Nephron progenitor cell (in vitro differentiated cells): Measurements from ENCODE around the gene COL24A1.
"Not testable (repeated sequence)": the region's sequence is repeated elsewhere in the genome, so short reads cannot be mapped to it uniquely, and the experiment has no call there.

ENCODE experiments used
- DNase-seq: peaks from one replicate; pipeline ENCODE4 v3.0.0; 2021
- H3K27ac Mint-ChIP-seq: 2 replicates; pipeline ENCODE4 v1.8.0; 2021; ENCODE audit warnings: mild to moderate bottlenecking, moderate library complexity, mixed read lengths
- H3K27me3 Mint-ChIP-seq: 2 replicates; pipeline ENCODE4 v1.8.0; 2021; ENCODE audit warnings: mild to moderate bottlenecking, low read depth, mixed read lengths; ENCODE audit not compliant: poor library complexity
- H3K36me3 Mint-ChIP-seq: 2 replicates; pipeline ENCODE4 v1.8.0; 2021; ENCODE audit warnings: low read depth, mixed read lengths
- H3K4me1 Mint-ChIP-seq: 2 replicates; pipeline ENCODE4 v1.8.0; 2021; ENCODE audit warnings: mixed read lengths
- H3K4me3 Mint-ChIP-seq: 2 replicates; pipeline ENCODE4 v1.8.0; 2021; ENCODE audit warnings: mild to moderate bottlenecking, moderate library complexity, mixed read lengths
- H3K9me3 Mint-ChIP-seq: 2 replicates; pipeline ENCODE4 v1.8.0; 2021; ENCODE audit warnings: mild to moderate bottlenecking, moderate library complexity, mixed read lengths
- TF ChIP-seq, protein P1 (sequence below): fragments of 200-600 bp; sonication (generic); IDR thresholded peaks from 2 replicates; pipeline ENCODE4 v1.5.0; 2021; ENCODE audit warnings: antibody characterized with exemption

Gene COL24A1

DNA sequence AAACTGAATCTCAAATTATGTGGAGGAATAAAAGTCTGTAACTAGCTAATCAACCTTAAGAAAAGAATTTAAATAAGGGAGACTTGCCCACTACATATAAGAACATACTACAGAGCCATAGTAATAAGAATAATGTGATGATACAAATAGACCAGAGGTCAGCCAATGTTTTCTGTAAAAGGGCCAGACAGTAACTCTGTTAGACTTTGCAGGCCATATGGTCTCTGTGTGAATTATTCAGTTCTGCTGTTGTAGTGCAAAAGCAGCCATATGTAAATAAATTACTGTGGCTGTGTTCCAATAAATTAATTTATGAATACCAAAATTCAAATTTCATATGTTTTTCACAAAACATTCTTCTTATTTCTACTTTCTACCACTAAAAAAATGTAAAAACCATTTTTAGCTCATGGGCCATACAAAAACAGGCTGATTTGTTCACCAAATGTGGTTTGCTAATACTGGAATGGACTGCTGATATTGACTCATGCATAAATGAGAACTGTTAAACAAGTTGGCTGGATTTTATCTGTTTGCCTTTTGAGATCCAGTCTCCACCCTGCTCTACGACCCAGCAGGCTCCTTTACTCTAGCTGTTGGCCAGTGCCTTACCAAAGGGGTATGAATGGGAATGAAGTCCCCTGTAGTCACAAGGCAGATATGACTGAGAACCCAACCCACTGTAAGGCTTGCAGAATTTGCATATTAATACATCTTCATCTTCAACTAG lies 350.2 kb downstream of the COL24A1 start:
- no peak for DNase-seq
- peaks cover 6% of the 10 kb centered on the region for H3K9me3 Mint-ChIP-seq
- H3K4me1 Mint-ChIP-seq = no peaks in the 10 kb centered on the region
- H3K4me3 Mint-ChIP-seq = no peak overlapping the region
- no peak overlapping the region for H3K27ac Mint-ChIP-seq
- TF ChIP-seq, protein P1, sequence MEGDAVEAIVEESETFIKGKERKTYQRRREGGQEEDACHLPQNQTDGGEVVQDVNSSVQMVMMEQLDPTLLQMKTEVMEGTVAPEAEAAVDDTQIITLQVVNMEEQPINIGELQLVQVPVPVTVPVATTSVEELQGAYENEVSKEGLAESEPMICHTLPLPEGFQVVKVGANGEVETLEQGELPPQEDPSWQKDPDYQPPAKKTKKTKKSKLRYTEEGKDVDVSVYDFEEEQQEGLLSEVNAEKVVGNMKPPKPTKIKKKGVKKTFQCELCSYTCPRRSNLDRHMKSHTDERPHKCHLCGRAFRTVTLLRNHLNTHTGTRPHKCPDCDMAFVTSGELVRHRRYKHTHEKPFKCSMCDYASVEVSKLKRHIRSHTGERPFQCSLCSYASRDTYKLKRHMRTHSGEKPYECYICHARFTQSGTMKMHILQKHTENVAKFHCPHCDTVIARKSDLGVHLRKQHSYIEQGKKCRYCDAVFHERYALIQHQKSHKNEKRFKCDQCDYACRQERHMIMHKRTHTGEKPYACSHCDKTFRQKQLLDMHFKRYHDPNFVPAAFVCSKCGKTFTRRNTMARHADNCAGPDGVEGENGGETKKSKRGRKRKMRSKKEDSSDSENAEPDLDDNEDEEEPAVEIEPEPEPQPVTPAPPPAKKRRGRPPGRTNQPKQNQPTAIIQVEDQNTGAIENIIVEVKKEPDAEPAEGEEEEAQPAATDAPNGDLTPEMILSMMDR = no peak
- peaks cover 5% of the 10 kb centered on the region for H3K27me3 Mint-ChIP-seq
- H3K36me3 Mint-ChIP-seq = no peaks in the 10 kb centered on the region

DNA sequence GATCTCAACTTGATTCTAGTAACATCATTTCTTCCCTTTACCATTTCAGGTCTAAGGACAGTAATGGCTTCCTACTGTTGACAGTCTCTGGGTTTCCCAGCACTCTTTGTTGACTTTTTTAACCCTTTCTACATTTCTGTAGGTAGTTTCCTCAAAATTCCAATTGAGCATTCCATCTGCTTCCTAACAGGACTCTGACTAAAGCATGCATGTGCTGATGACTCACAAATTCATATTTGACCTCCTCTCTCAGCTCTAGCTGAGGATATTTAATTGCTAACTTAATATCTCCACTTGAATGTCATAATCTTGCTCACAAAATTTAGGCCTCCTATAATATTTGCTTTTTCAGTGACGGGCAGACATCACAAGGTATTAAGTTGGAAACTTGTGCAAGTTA lies 355.1 kb downstream of the COL24A1 start:
- Mint-ChIP-seq H3K27ac (no peak overlapping the region), H3K4me3 (no peak overlapping the region), H3K4me1 (no peaks in the 10 kb centered on the region)

DNA sequence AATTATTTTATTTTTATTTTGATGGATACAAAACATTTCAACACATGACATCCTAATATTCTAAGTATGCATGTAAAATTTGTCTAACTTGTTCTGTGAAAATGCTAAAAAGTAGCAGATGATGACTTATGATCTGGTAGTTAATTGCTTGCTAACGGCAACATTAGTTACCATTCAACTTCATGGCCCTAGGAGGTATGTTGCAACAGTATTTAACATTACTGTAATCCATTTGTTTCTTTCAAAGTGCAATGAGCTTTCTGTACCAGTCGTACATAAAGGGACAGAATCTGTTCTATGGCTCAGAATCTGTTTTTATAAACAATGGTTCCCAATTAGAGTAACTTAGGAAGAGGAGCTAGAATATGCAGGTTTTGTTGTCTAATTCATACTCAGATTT lies 356.8 kb downstream of the COL24A1 start:
- Mint-ChIP-seq H3K4me1 (no peaks in the 10 kb centered on the region), H3K27ac (no peak overlapping the region), H3K36me3 (no peaks in the 10 kb centered on the region), H3K4me3 (no peak overlapping the region), H3K27me3 (no peaks in the 10 kb centered on the region), H3K9me3 (no peaks in the 10 kb centered on the region)
- DNase-seq = no peak
- TF ChIP-seq, protein P1 = no peak

More for the DNA sequence above, 355.1 kb downstream of the COL24A1 start:
- DNase-seq = no peak
- TF ChIP-seq, protein P1 = no peak
- Mint-ChIP-seq H3K27me3 (no peaks in the 10 kb centered on the region), H3K36me3 (no peaks in the 10 kb centered on the region), H3K9me3 (no peaks in the 10 kb centered on the region)

DNA sequence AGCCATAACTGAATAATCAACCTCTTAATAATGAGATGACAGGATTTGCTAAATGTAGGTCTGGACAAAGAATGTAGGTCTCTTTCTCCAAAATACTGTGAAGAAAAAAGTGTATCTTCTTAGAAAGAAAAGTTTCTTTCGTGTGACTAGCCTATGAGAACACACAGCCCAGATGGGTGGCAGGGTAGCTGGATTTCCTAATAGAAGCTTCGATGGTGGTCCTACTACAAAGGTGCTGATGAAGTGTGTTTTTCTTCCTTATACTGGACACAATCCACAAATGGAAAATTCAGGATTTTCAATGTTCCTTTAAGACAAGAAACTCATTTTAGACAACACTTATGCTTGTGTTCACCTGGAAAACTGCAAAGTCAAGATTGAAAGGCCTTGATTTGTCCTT lies 358.2 kb downstream of the COL24A1 start:
- DNase-seq = no peak
- Mint-ChIP-seq H3K4me1 (no peaks in the 10 kb centered on the region), H3K4me3 (no peak overlapping the region), H3K27me3 (no peaks in the 10 kb centered on the region), H3K27ac (no peak overlapping the region), H3K9me3 (no peaks in the 10 kb centered on the region), H3K36me3 (no peaks in the 10 kb centered on the region)
- TF ChIP-seq, protein P1 = no peak

DNA sequence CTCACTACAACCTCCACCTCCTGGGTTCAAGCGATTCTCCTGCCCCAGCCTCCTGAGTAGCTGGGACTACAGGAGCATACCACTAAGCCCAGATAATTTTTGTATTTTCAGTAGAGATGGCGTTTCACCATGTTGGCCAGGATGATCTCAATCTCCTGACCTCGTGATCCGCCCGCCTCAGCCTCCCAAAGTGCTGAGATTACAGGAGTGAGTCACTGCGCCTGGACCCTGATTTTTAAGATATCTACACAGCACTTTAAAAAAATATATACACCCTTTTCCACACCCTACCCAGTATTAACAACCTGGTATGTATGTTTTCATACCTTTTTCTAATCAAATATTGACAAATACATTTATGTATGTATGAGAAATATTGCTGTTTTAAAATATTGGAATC lies 379.6 kb downstream of the COL24A1 start:
- not testable (repeated sequence) for H3K27ac Mint-ChIP-seq, H3K27me3 Mint-ChIP-seq, H3K4me3 Mint-ChIP-seq, H3K4me1 Mint-ChIP-seq, H3K9me3 Mint-ChIP-seq, DNase-seq, H3K36me3 Mint-ChIP-seq

DNA sequence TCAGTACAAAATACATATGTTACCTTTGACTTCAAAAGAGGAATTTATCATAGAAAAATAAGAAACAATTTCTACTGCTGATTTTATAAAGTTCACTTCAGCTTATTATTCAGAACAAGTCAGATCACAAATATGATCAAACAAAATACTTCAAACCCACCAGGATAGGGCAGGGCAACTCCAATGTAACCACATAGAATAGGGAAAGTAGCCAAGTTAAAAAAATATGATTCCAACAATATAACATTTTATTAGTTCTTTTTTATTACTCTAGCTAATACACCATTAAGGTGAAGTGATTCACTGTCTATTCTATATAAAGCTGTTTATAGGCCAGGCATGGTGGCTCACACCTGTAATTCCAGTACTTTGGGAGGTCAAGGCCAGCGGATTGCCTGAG lies 393.8 kb downstream of the COL24A1 start:
- TF ChIP-seq, protein P1 = no peak
- Mint-ChIP-seq H3K4me1 (no peaks in the 10 kb centered on the region), H3K9me3 (no peaks in the 10 kb centered on the region), H3K27ac (no peak overlapping the region), H3K27me3 (no peaks in the 10 kb centered on the region), H3K4me3 (no peak overlapping the region), H3K36me3 (no peaks in the 10 kb centered on the region)
- DNase-seq = no peak
